Heart right ventricle (tissue), 16 donors: ENCODE measurements around the gene NSG1. TPM values are rescaled to one million over a fixed set of nuclear protein-coding genes. Genes with fewer than 3 reads are reported as not detected.

Experiments used
- ATAC-seq, 8 donors: fragments of 200-7000 bp; cut with Tn5 transposase; one replicate each; pipeline ENCODE4 v1.9.1; 2020; ENCODE audit warnings: mild to moderate bottlenecking in 8 of 8, moderate library complexity in 8 of 8, moderate number of reproducible peaks in 1 of 8
- DNase-seq, 2 donors: peaks; one replicate each; pipeline ENCODE4 v3.0.0-alpha.2; 2020
- H3K27ac ChIP-seq, 10 donors: fragments of 200-600 bp; sonication (generic) in 2 of 10; one replicate each; pipeline versions ENCODE4 v1.5.0 to v1.8.0; 2020 to 2022; ENCODE audit warnings: mild to moderate bottlenecking in 3 of 10
- H3K27me3 ChIP-seq, 7 donors: fragments of 200-600 bp; one replicate each; pipeline ENCODE4 v1.8.0; 2021 to 2022; ENCODE audit warnings: mild to moderate bottlenecking in 2 of 7
- H3K36me3 ChIP-seq, 9 donors: fragments of 200-600 bp; sonication (generic) in 1 of 9; one replicate each; pipeline versions ENCODE4 v1.5.0 to v1.8.0; 2020 to 2022; ENCODE audit warnings: mild to moderate bottlenecking in 2 of 9
- H3K4me1 ChIP-seq, 9 donors: fragments of 200-600 bp; sonication (generic) in 1 of 9; one replicate each; pipeline versions ENCODE4 v1.5.0 to v1.8.0; 2020 to 2022; ENCODE audit warnings: mild to moderate bottlenecking in 4 of 9
- H3K4me3 ChIP-seq, 10 donors: fragments of 200-600 bp; sonication (generic) in 2 of 10; one replicate each; pipeline versions ENCODE4 v1.5.0 to v1.8.0; 2020 to 2022; ENCODE audit warnings: mild to moderate bottlenecking in 7 of 10, moderate library complexity in 2 of 10
- H3K9me3 ChIP-seq, 11 donors: fragments of 200-600 bp in 10 of 11; sonication (generic) in 2 of 11; one replicate each; pipeline versions ENCODE4 v1.5.0 to v1.8.0; 2013 to 2022; ENCODE audit warnings: mild to moderate bottlenecking in 2 of 11, control low read depth in 1 of 11, moderate library complexity in 1 of 11
- WGBS, 2 donors: extraction: QIAGEN DNeasy Blood & Tissue Kit; methylation state at CpG; one replicate each; pipeline ENCODE4 v1.1.7; 2013; ENCODE audit warnings: inconsistent platforms in 1 of 2; 5-methylcytosine and 5-hydroxymethylcytosine counted together
- intact Hi-C, 10 donors: fragments of 100-400 bp; cut with DNase I; formaldehyde crosslinking; loops; one replicate each; pipeline versions ENCODE4 v1.11.1 to v1.14.2; 2022
- polyA plus RNA-seq, 2 donors: library from polyadenylated mRNA; stranded (reverse); fragments of 200-250 nt; gene quantifications; one replicate each; pipeline ENCODE4 v1.2.3, GENCODE V29; 2013
- total RNA-seq, 10 donors: library from RNA; stranded (reverse); fragmentation: NEBNext Ultra II Directional in 3 of 10; extraction: Animal tissue kit (Norgen Biotek cat#: 25700) in 3 of 10; gene quantifications; one replicate each; pipeline versions ENCODE4 v1.2.1 to v1.2.4, GENCODE V29; 2021 to 2023
- TF ChIP-seq, protein P1 (sequence below), 9 donors: fragments of 200-600 bp; sonication (generic) in 2 of 9; IDR thresholded peaks; one replicate each; pipeline versions ENCODE4 v1.5.0 to v1.8.0; 2021 to 2022; ENCODE audit warnings: antibody characterized with exemption in 9 of 9, mild to moderate bottlenecking in 5 of 9, moderate library complexity in 1 of 9
- donor health status: Arrhythmogenic right ventricular cardiomyopathy.
- donor health status: ischemic (EF 13 %, LVEDD 7.1; RV severe dilation, severe dysfunction).
- donor health status: healthy with polysubstance abuse.
- donor health status: DM: no; HTN: yes; CAD: no.
- donor health status: DM: no; HTN: no; CAD: no.
- donor health status: ischemic (EF 25% LVEDD 6.9; RV normal size, moderate dysfunction).
- donor health status: ischemic (EF 25% LVEDD 5.7; RV mildly dilated, moderate dysfunction).
- donor health status: healthy.
- donor health status: DM: yes; HTN: yes; CAD: no.
- donor health status: Ischemic cardiomyopathy.
- donor health status: ischemic (EF 35%, LVEDD 5.7; RV mildly dilated, moderate dysfunction).
- donor health status: nonischemic (EF 11% LVEDD 7.7; RV severe dilation, severe dysfunction).
- donor health status: DM: yes; HTN: yes; CAD: no.
- donor health status: PGD.
- donor health status: ischemic (EF 29% LVEDD 5.4; RV normal size, mild dysfunction).
- donor health status: nonischemic (EF 23%, LVEDD 6.1; RV moderate dilation, normal function).

NSG1 gene
- total and polyA plus RNA-seq, 12 donors = 1.4 to 10.5 (median 3.4) TPM

DNA sequence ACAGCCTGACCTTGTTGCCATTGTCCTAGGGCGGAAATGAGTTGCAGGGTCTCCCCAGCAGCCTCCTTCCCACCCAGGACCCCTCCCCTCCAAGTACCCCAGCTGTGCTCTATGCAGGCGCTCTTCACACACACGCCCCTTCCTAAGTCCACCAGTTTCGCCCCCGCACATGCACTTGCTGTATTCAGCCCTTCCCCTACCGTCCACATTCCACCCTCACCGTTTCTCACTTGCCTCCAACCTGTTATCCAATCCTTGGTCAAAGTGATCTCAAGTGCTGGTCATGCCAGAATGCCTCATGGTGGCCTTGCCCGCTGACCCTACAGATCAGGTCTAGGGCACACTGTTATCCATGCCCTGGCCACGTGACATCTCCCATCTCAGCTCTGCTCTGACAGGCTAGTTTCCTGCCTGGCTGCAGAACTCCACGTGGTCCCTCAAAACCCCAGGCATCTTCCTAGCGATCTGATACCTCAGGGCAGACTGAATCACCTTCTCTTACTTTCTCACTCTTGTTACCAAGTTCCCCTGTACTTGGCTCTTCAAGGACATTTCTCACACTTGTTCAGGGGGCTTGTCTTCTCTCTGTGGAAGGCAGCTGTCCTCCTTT, 39.7 kb downstream of the NSG1 start:
- Histone ChIP-seq H3K4me3 (no peak overlapping the region), H3K4me1 (no peaks in the 10 kb centered on the region), H3K27ac (no peak overlapping the region), H3K36me3 (peaks cover 0 to 75% (median 13%) of the 10 kb centered on the region in 9 donors), H3K27me3 (no peaks in the 10 kb centered on the region), H3K9me3 (no peaks in the 10 kb centered on the region)
- intact Hi-C loops = loop anchor here in 1 of 10 donors (10.0 kb wide), 1 partner anchor 172 kb away; no protein-coding TSS in a partner anchor
- ATAC-seq (no peak), DNase-seq (no peak)
- 83 to 84% methylated on average over 11 of the region's 11 CpGs for WGBS, 2 donors
- TF ChIP-seq, protein P1, sequence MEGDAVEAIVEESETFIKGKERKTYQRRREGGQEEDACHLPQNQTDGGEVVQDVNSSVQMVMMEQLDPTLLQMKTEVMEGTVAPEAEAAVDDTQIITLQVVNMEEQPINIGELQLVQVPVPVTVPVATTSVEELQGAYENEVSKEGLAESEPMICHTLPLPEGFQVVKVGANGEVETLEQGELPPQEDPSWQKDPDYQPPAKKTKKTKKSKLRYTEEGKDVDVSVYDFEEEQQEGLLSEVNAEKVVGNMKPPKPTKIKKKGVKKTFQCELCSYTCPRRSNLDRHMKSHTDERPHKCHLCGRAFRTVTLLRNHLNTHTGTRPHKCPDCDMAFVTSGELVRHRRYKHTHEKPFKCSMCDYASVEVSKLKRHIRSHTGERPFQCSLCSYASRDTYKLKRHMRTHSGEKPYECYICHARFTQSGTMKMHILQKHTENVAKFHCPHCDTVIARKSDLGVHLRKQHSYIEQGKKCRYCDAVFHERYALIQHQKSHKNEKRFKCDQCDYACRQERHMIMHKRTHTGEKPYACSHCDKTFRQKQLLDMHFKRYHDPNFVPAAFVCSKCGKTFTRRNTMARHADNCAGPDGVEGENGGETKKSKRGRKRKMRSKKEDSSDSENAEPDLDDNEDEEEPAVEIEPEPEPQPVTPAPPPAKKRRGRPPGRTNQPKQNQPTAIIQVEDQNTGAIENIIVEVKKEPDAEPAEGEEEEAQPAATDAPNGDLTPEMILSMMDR (IDR thresholded peaks at IDR 0.05) = no peak

DNA sequence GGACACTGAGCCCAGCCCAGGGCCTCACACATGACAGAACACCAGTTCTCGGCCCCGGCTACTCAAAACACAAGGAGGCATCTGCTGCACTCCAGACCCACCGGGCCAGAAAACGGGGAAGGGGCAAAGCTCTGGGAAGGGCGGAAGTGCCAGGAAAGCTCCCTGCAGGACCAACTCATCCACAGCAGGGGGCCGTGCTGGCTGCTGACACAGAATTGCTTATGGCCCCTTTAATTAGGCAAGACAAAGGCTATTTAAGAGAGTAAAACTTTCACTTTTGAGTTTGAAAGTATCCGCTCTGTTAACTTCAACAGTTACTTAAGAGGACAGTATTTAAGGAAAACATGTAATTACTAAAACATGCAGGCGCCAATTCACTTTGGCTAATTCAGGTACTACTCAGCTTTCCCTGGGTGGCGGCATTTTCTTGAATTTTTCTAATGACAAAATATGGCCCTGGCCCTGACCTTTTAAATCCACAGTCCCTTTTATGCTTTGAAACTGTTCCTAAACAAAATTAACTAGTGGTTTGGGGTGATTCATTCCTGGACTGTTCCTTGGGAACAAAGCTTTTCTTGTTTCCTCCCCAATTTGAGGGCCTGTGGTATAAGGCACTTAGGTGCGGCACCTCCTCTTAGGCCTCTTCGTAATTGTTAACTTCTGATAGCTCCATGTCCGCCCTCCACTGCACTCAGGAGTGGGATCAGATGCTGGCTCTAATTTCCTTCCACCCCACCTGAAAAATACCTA, 40.4 kb downstream of the NSG1 start:
- DNase-seq (no peak), ATAC-seq (no peak)
- peaks cover 0 to 70% (median 10%) of the 10 kb centered on the region in 9 donors for H3K36me3 ChIP-seq
- H3K4me3 ChIP-seq = no peak overlapping the region
- intact Hi-C loops = loop anchor here in 1 of 10 donors (10.0 kb wide), 1 partner anchor 172 kb away; no protein-coding TSS in a partner anchor
- TF ChIP-seq, protein P1 (IDR thresholded peaks at IDR 0.05) = no peak
- H3K27ac ChIP-seq = no peak overlapping the region
- no peaks in the 10 kb centered on the region for H3K9me3 ChIP-seq
- WGBS, 2 donors = 91% methylated on average over 12 of the region's 12 CpGs
- no peaks in the 10 kb centered on the region for H3K27me3 ChIP-seq
- no peaks in the 10 kb centered on the region for H3K4me1 ChIP-seq

- intact Hi-C loops = loop anchor here in 1 of 10 donors (10.0 kb wide), 1 partner anchor 173 kb away; no protein-coding TSS in a partner anchor
- no peak overlapping the region for H3K4me3 ChIP-seq
- 89 to 90% methylated on average over 5 of the region's 5 CpGs for WGBS, 2 donors
- no peaks in the 10 kb centered on the region for H3K4me1 ChIP-seq
- H3K27me3 ChIP-seq = no peaks in the 10 kb centered on the region
- H3K9me3 ChIP-seq = no peaks in the 10 kb centered on the region
- TF ChIP-seq, protein P1 (IDR thresholded peaks at IDR 0.05) = no peak
- DNase-seq (no peak), ATAC-seq (no peak)
- peaks cover 0 to 70% (median 10%) of the 10 kb centered on the region in 9 donors for H3K36me3 ChIP-seq
- no peak overlapping the region for H3K27ac ChIP-seq
Observed at GRCh38 chr4:4427886-4428285, 41.0 kb downstream of the NSG1 start.

DNA sequence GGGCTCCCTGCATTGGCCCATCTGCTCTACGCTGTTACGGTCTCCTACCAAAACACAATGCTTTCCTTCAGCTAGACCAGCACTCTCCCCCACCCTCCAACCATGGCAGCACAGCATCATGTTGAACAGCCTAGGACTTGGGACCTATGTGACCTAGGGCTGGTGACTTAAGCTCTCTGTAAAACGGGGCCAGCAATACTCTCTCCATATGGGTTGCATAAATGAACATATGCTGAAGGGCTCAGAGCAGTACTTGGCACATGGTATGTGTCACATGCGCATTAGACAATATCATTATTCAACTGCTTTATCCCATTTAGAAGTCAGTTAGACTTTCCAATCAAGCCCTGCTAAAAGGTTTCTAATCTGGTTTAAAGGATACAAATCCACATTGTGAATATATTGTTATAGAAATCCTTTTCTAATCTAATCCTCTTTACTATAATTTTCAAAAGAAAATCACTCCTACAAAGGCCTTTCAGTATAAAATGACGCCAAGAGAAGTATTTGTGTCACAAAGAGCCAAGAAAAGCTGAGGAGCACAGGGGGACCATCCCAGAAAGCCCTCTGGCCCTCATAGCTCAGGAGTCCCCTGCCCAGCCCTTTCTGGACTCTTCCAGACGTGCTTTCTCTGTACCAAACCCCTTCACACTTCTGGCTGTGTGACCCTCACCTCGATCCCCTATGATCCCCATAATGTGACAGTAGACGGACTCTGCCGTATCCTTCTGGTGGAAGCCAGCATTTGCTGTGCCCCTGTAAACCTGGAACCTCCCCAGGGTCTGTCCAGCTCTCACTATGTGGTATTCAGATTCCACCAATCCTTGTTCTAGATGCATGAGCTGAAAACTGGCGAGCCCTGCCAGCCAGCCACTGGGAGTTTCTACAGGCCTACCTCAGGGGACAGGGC, 42.3 kb downstream of the NSG1 start:
- peaks cover 0 to 70% (median 6%) of the 10 kb centered on the region in 9 donors for H3K36me3 ChIP-seq
- no peak overlapping the region for H3K27ac ChIP-seq
- no peaks in the 10 kb centered on the region for H3K9me3 ChIP-seq
- TF ChIP-seq, protein P1 (IDR thresholded peaks at IDR 0.05) = no peak
- ATAC-seq (no peak), DNase-seq (no peak)
- 96% methylated on average over 10 of the region's 10 CpGs for WGBS, 2 donors
- H3K4me1 ChIP-seq = peaks cover 0 to 7% (median 0%) of the 10 kb centered on the region in 9 donors
- no peak overlapping the region for H3K4me3 ChIP-seq
- intact Hi-C loops = loop anchor here in 1 of 10 donors (10.0 kb wide), 1 partner anchor 174 kb away; no protein-coding TSS in a partner anchor
- no peaks in the 10 kb centered on the region for H3K27me3 ChIP-seq
